ENCODE measurements around the gene RNF4. TPM values are rescaled to one million over a fixed set of nuclear protein-coding genes. Genes with fewer than 3 reads are reported as not detected.

Gene RNF4
- total RNA-seq, 1 donor from 2014 or later, result 77.2 TPM

GRCh38 chr4:2457481-2458295 lies 11.2 kb upstream of the RNF4 start:
- no peaks in the 10 kb centered on the region for H3K9me3 Mint-ChIP-seq (ENCODE audit: unreplicated experiment)

DNA sequence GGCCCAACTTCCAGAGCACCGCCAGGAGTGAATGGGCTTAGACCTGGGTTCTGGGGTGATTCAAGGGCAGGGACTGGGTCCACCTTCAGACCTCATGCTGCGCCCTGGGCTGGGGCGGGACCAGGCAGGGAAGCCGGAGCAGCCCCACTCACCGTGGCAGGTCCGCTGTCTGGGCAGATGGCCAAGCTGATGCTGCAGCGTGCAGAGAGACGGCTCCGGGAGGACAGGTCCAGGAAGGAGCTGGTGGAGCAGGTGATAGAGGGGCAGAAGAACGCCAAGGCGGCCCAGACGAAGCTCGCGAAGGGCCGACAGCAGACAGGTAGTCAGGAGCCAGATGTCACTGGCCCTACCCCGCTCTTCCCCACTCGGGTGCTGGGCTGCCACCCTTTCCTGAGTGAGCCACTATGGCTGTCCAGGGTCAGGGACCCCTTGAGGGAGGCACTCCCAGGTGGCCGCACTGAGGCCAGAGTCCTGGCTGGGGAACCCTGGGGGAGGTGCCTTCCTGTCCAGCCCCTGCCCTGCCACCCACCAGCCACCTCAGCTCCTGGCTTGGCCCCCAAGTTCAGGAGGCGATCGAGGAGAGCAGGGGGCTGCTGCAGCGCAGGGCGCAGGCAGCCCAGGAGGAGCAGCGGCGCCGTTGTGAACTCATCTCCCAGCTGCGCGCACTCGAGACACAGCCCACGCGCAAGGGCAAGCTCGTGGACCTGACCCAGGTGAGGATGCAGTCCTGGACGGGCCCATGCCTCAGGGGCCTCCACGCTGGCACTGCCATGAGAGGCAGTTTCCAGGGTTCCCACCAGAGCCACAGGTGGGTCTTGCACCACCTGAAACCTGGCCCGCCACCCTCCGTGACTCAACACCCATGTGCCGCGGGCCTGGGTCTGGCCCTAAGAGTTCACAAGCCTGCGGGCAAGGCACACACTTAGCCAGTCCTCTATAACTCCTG lies 10.1 kb upstream of the RNF4 start:
- H3K4me1 Mint-ChIP-seq (ENCODE audit: low read depth, unreplicated experiment), result peaks cover 2% of the 10 kb centered on the region
- TF ChIP-seq EZH2 (IDR thresholded peaks at IDR 0.05; ENCODE audit: insufficient read depth, low read length), result no peak
- TF ChIP-seq, protein P1, sequence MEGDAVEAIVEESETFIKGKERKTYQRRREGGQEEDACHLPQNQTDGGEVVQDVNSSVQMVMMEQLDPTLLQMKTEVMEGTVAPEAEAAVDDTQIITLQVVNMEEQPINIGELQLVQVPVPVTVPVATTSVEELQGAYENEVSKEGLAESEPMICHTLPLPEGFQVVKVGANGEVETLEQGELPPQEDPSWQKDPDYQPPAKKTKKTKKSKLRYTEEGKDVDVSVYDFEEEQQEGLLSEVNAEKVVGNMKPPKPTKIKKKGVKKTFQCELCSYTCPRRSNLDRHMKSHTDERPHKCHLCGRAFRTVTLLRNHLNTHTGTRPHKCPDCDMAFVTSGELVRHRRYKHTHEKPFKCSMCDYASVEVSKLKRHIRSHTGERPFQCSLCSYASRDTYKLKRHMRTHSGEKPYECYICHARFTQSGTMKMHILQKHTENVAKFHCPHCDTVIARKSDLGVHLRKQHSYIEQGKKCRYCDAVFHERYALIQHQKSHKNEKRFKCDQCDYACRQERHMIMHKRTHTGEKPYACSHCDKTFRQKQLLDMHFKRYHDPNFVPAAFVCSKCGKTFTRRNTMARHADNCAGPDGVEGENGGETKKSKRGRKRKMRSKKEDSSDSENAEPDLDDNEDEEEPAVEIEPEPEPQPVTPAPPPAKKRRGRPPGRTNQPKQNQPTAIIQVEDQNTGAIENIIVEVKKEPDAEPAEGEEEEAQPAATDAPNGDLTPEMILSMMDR (IDR thresholded peaks at IDR 0.05; ENCODE audit: insufficient read depth, low read depth, low read length), result no peak
- H3K9me3 ChIP-seq (ENCODE audit: insufficient read depth, low read depth, low read length), result no peaks in the 10 kb centered on the region
- H3K4me2 ChIP-seq (ENCODE audit: low read length), result no peak overlapping the region
- H3K9ac ChIP-seq (ENCODE audit: low read length), result no peak overlapping the region
- H3K27ac Mint-ChIP-seq (ENCODE audit: unreplicated experiment), result no peak overlapping the region
- no peak overlapping the region for H2AFZ ChIP-seq (ENCODE audit: low read depth, low read length)
- FAIRE-seq (no peak), DNase-seq (ENCODE audit: low read depth) (no peak)
- H3K36me3 ChIP-seq (ENCODE audit: insufficient read depth, low read length), result no peaks in the 10 kb centered on the region
- no peaks in the 10 kb centered on the region for H3K27me3 ChIP-seq (ENCODE audit: insufficient read depth, low read length)
- H4K20me1 ChIP-seq (ENCODE audit: insufficient read depth, low read length), result no peaks in the 10 kb centered on the region
- no peaks in the 10 kb centered on the region for H3K36me3 Mint-ChIP-seq (ENCODE audit: low read depth, unreplicated experiment)
- H3K27ac ChIP-seq (ENCODE audit: low read depth, low read length), result no peak overlapping the region
- no peak overlapping the region for H3K4me3 ChIP-seq (ENCODE audit: insufficient read depth, low read depth, low read length)
- no peak overlapping the region for H3K4me3 Mint-ChIP-seq (ENCODE audit: unreplicated experiment)
- peaks cover 5% of the 10 kb centered on the region for H3K4me1 ChIP-seq (ENCODE audit: insufficient read depth, low read length)
- peaks cover 52% of the 10 kb centered on the region for H3K27me3 Mint-ChIP-seq (ENCODE audit: low read depth, unreplicated experiment)
- H3K79me2 ChIP-seq (ENCODE audit: insufficient read depth, low read length), result no peaks in the 10 kb centered on the region
- no peaks in the 10 kb centered on the region for H3K9me3 Mint-ChIP-seq (ENCODE audit: unreplicated experiment)

More at GRCh38 chr4:2457481-2458295, 11.2 kb upstream of the RNF4 start:
- no peaks in the 10 kb centered on the region for H3K27me3 ChIP-seq (ENCODE audit: insufficient read depth, low read length)
- TF ChIP-seq, protein P1 (IDR thresholded peaks at IDR 0.05; ENCODE audit: insufficient read depth, low read depth, low read length), result no peak
- no peak for TF ChIP-seq EZH2 (IDR thresholded peaks at IDR 0.05; ENCODE audit: insufficient read depth, low read length)
- Mint-ChIP-seq H3K27ac (ENCODE audit: unreplicated experiment) (no peak overlapping the region), H3K27me3 (ENCODE audit: low read depth, unreplicated experiment) (peaks cover 52% of the 10 kb centered on the region), H3K4me1 (ENCODE audit: low read depth, unreplicated experiment) (peaks cover 2% of the 10 kb centered on the region), H3K4me3 (ENCODE audit: unreplicated experiment) (no peak overlapping the region), H3K36me3 (ENCODE audit: low read depth, unreplicated experiment) (no peaks in the 10 kb centered on the region)
- H4K20me1 ChIP-seq (ENCODE audit: insufficient read depth, low read length), result no peaks in the 10 kb centered on the region
- no peak for DNase-seq (ENCODE audit: low read depth)
- no peaks in the 10 kb centered on the region for H3K79me2 ChIP-seq (ENCODE audit: insufficient read depth, low read length)
- H3K4me2 ChIP-seq (ENCODE audit: low read length), result no peak overlapping the region
- H3K4me3 ChIP-seq (ENCODE audit: insufficient read depth, low read depth, low read length), result no peak overlapping the region
- H3K4me1 ChIP-seq (ENCODE audit: insufficient read depth, low read length), result peaks cover 5% of the 10 kb centered on the region
- H3K36me3 ChIP-seq (ENCODE audit: insufficient read depth, low read length), result no peaks in the 10 kb centered on the region
- H3K27ac ChIP-seq (ENCODE audit: low read depth, low read length), result no peak overlapping the region
- no peak overlapping the region for H2AFZ ChIP-seq (ENCODE audit: low read depth, low read length)
- no peak overlapping the region for H3K9ac ChIP-seq (ENCODE audit: low read length)
- H3K9me3 ChIP-seq (ENCODE audit: insufficient read depth, low read depth, low read length), result no peaks in the 10 kb centered on the region
- no peak for FAIRE-seq
